Measurements from ENCODE around the gene GNL3L.
"Not testable (repeated sequence)": the region's sequence is repeated elsewhere in the genome, so short reads cannot be mapped to it uniquely, and the experiment has no call there.

DNA sequence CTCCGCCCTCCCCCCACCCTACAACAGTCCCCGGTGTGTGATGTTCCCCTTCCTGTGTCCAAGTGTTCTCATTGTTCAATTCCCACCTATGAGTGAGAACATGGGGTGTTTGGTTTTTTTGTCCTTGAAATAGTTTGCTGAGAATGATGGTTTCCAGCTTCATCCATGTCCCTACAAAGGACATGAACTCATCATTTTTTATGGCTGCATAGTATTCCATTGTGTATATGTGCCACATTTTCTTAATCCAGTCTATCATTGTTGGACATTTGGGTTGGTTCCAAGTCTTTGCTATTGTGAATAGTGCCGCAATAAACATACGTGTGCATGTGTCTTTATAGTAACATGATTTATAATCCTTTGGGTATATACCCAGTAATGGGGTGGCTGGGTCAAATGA, 12.2 kb downstream of the GNL3L start:
- not testable (repeated sequence) for TF ChIP-seq CTCF, POLR2A (IDR thresholded peaks at IDR 0.05)
